Measurements from ENCODE around the gene ADORA2B.

ADORA2B gene

GRCh38 chr17:15920758-15921239 lies 24.1 kb upstream of the ADORA2B start:
- ChIA-PET POLR2A (no interaction called here), CTCF (no interaction called here)
- DNase-seq (ENCODE audit: extremely low spot score) = no peak
- TF ChIP-seq CTCF (IDR thresholded peaks at IDR 0.05; ENCODE audit: control extremely low read depth, extremely low read depth, low read depth, missing control alignments) = no peak

GRCh38 chr17:15921640-15922039 lies 23.3 kb upstream of the ADORA2B start:
- no peak for TF ChIP-seq CTCF (IDR thresholded peaks at IDR 0.05; ENCODE audit: control extremely low read depth, extremely low read depth, low read depth, missing control alignments)
- ChIA-PET CTCF (no interaction called here), POLR2A (no interaction called here)
- DNase-seq (ENCODE audit: extremely low spot score) = no peak

- TF ChIP-seq CTCF (IDR thresholded peaks at IDR 0.05; ENCODE audit: control extremely low read depth, extremely low read depth, low read depth, missing control alignments) = no peak
- CTCF ChIA-PET = no interaction called here
- POLR2A ChIA-PET = no interaction called here
- no peak for DNase-seq (ENCODE audit: extremely low spot score)
Measured at GRCh38 chr17:15922586-15922985, 22.3 kb upstream of the ADORA2B start.

GRCh38 chr17:15926039-15926740 lies 18.7 kb upstream of the ADORA2B start:
- no peak for TF ChIP-seq CTCF (IDR thresholded peaks at IDR 0.05; ENCODE audit: control extremely low read depth, extremely low read depth, low read depth, missing control alignments)
- DNase-seq (ENCODE audit: extremely low spot score) = no peak
- ChIA-PET POLR2A (no interaction called here), CTCF (no interaction called here)

- POLR2A ChIA-PET = no interaction called here
Measured at GRCh38 chr17:15928286-15928785, 16.6 kb upstream of the ADORA2B start.

GRCh38 chr17:15929941-15930340 lies 15.0 kb upstream of the ADORA2B start:
- POLR2A ChIA-PET = no interaction called here
- CTCF ChIA-PET = no interaction called here
- no peak for DNase-seq (ENCODE audit: extremely low spot score)
- TF ChIP-seq CTCF (IDR thresholded peaks at IDR 0.05; ENCODE audit: control extremely low read depth, extremely low read depth, low read depth, missing control alignments) = no peak

More at GRCh38 chr17:15928286-15928785, 16.6 kb upstream of the ADORA2B start:
- CTCF ChIA-PET = no interaction called here
- no peak for DNase-seq (ENCODE audit: extremely low spot score)
- no peak for TF ChIP-seq CTCF (IDR thresholded peaks at IDR 0.05; ENCODE audit: control extremely low read depth, extremely low read depth, low read depth, missing control alignments)
